ENCODE results near the gene CCNY. TPM values are rescaled to one million over a fixed set of nuclear protein-coding genes. Genes with fewer than 3 reads are reported as not detected.
"Not testable (repeated sequence)": the region's sequence is repeated elsewhere in the genome, so short reads cannot be mapped to it uniquely, and the experiment has no call there.

The CCNY gene
- 10 to 100 TPM; 62.5 to 62.8 TPM for total RNA-seq

- ChIA-PET POLR2A (interaction anchor here (0.6 kb wide), 2 partner anchors 20 to 22 kb away, joined by 4 to 12 read pairs; no protein-coding TSS in a partner anchor), CTCF (interaction anchor here (1.3 kb wide), 1 partner anchor 19 kb away, joined by 4 read pairs; no protein-coding TSS in a partner anchor)
Observed at GRCh38 chr10:35336084-35336831, at the start of gene CCNY. TSS of gene CCNY (plus strand) at chr10:35336509. CDS start at chr10:35337054, 545 bp downstream.

GRCh38 chr10:35289198-35289597, 47.1 kb upstream of the CCNY start:
- CTCF ChIA-PET, result no interaction called here
- POLR2A ChIA-PET, result no interaction called here

- ChIA-PET CTCF (no interaction called here), POLR2A (no interaction called here)
Observed at GRCh38 chr10:35294506-35294905, 41.8 kb upstream of the CCNY start.

DNA sequence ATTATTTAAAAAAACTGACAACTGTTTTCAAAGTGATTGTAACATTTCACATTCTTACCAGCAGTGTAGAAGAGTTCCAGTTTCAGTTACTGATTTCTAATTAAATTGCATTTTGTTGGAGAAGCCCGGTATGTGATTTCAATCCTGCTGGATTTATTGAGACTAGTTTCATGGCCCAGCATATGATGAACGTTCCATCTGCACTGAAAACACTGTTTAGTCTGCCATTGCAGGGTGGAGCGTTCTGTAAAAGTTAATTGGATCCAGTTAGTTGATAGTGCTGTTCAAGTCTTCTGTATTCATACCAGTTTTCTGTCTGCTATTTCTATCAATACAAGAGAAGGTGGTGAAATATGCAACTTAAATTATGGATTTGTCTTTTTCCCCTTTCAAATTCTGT, 37.3 kb upstream of the CCNY start:
- ChIA-PET POLR2A (no interaction called here), CTCF (no interaction called here)

GRCh38 chr10:35300063-35300699, 36.1 kb upstream of the CCNY start:
- POLR2A ChIA-PET, result no interaction called here
- CTCF ChIA-PET, result no interaction called here

GRCh38 chr10:35304649-35305048, 31.7 kb upstream of the CCNY start:
- ChIA-PET POLR2A (no interaction called here), CTCF (no interaction called here)

DNA sequence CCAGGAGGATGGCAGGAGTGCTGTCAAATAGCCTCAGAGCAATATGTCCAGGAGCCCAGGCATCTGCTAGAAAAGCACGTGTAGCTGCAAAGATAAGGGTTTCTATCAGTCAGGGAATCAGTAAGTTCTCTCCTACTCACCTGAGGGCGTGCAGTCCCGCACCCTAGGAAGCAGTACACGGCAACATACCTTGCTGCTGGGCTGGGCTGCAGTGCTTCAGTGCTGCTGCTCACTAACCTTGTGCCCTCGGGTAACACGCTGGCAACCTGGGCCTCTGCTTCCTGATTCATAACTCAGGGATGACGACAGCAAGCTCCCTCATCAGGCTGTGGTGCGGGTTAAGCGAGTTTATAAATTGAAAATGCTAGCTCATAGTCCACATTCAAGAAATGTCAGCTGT, 29.5 kb upstream of the CCNY start:
- ChIA-PET CTCF (no interaction called here), POLR2A (no interaction called here)

GRCh38 chr10:35307297-35307696, 29.0 kb upstream of the CCNY start:
- POLR2A ChIA-PET, result no interaction called here
- CTCF ChIA-PET, result no interaction called here

- POLR2A ChIA-PET, result no interaction called here
Observed at GRCh38 chr10:35308809-35309208, 27.5 kb upstream of the CCNY start.

GRCh38 chr10:35314142-35314541, 22.2 kb upstream of the CCNY start:
- POLR2A ChIA-PET, result interaction anchor here (0.7 kb wide), 1 partner anchor 22 kb away, joined by 12 read pairs; the partner anchor contains the start of gene CCNY
- CTCF ChIA-PET, result interaction anchor here (0.7 kb wide), 2 partner anchors 96 to 223 kb away, joined by 4 read pairs; no protein-coding TSS in a partner anchor

More at GRCh38 chr10:35308809-35309208, 27.5 kb upstream of the CCNY start:
- CTCF ChIA-PET, result no interaction called here

- CTCF ChIA-PET, POLR2A ChIA-PET: not testable (repeated sequence)
Observed at GRCh38 chr10:35315235-35315634, 21.1 kb upstream of the CCNY start.

DNA sequence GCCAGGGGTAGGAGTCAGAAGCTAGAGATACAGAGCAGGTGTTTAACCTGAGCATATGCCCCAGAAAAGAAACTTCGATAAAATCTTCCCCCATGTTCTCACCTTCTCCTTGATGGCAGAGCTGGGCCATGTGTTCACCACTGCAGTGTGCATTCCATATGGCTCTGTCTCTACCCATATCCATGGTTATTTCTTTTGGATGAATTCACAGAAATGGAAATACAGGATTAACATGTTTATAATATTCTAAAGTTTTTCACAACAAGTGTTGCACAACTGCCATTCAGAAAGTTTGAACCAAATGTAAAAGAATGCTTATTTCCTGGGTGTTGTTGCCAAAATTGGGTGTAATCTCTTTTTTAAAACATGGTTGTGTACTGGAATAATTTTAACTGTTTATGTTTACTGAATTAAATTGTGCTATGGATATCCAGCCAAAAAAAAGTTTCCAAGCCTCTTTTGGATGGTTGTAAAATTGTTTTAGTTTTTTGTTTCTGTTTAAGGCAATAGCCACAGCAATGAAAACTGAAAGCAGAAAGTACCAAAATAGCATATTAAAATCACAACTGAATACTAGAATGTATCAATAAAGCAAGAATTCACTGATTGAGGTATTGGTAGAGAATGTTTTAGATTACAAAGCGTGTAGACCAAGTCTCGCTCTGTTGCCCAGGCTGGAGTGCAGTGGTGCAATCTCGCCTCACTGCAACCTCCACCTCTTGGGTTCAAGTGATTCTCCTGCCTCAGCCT, 19.9 kb upstream of the CCNY start:
- ChIA-PET CTCF (no interaction called here), POLR2A (no interaction called here)

GRCh38 chr10:35318551-35318950, 17.8 kb upstream of the CCNY start:
- ChIA-PET CTCF (no interaction called here), POLR2A (no interaction called here)

GRCh38 chr10:35320341-35320740, 16.0 kb upstream of the CCNY start:
- CTCF ChIA-PET, result no interaction called here
- POLR2A ChIA-PET, result no interaction called here

GRCh38 chr10:35322636-35323035, 13.7 kb upstream of the CCNY start:
- ChIA-PET CTCF (no interaction called here), POLR2A (no interaction called here)

DNA sequence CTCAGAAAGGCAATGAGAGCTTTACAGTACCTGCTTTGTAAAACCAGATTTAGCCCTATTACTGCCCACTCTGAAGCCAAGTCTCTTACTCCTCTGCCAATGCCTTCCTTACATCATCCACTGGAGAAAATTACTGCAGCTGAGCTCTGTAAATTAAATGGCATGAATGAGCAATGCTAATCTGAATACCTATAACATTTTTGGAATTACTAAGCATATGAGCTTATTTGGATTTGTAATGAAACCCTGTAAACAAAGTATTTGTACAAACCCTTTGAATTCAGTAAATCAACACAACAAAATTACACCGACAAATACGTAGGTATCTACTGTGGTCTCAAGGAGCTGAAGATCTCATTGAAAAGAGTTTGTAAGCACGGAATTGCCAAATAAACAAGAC, 12.1 kb upstream of the CCNY start:
- ChIA-PET POLR2A (no interaction called here), CTCF (no interaction called here)

GRCh38 chr10:35326466-35327235, 9.7 kb upstream of the CCNY start:
- ChIA-PET CTCF (no interaction called here), POLR2A (no interaction called here)

- ChIA-PET POLR2A (interaction anchor here (1.1 kb wide), 1 partner anchor 22 kb away, joined by 3 read pairs; no protein-coding TSS in a partner anchor), CTCF (interaction anchor here (0.7 to 1.2 kb wide), 2 partner anchors 84 to 208 kb away, joined by 3 read pairs; no protein-coding TSS in a partner anchor)
Observed at GRCh38 chr10:35327790-35328403, 8.4 kb upstream of the CCNY start.

GRCh38 chr10:35328404-35329037, 7.8 kb upstream of the CCNY start:
- POLR2A ChIA-PET, result interaction anchor here (0.8 to 1.1 kb wide), 2 partner anchors 21 to 28 kb away, joined by 3 read pairs; no protein-coding TSS in a partner anchor
- CTCF ChIA-PET, result interaction anchor here (1.2 kb wide), 1 partner anchor 209 kb away, joined by 3 read pairs; no protein-coding TSS in a partner anchor

All from activated CD8-positive, alpha-beta memory T cell treated with anti-CD3 and anti-CD28 coated beads for 36 hours (primary cell).